Stimulated activated CD4-positive, alpha-beta T cell treated with anti-CD3 and anti-CD28 coated beads, Interleukin-4, amount 100 ng/mL, for 1 hour (primary cell): ENCODE results near the gene PTPRA.

Source experiments
- DNase-seq: peaks from one replicate; pipeline ENCODE4 v3.0.0-alpha.2; 2020

Gene PTPRA

GRCh38 chr20:2851086-2851485 lies 22.2 kb upstream of the PTPRA start:
- DNase-seq: no peak

- DNase-seq: no peak
Measured at GRCh38 chr20:2858591-2858990, 14.7 kb upstream of the PTPRA start.

DNA sequence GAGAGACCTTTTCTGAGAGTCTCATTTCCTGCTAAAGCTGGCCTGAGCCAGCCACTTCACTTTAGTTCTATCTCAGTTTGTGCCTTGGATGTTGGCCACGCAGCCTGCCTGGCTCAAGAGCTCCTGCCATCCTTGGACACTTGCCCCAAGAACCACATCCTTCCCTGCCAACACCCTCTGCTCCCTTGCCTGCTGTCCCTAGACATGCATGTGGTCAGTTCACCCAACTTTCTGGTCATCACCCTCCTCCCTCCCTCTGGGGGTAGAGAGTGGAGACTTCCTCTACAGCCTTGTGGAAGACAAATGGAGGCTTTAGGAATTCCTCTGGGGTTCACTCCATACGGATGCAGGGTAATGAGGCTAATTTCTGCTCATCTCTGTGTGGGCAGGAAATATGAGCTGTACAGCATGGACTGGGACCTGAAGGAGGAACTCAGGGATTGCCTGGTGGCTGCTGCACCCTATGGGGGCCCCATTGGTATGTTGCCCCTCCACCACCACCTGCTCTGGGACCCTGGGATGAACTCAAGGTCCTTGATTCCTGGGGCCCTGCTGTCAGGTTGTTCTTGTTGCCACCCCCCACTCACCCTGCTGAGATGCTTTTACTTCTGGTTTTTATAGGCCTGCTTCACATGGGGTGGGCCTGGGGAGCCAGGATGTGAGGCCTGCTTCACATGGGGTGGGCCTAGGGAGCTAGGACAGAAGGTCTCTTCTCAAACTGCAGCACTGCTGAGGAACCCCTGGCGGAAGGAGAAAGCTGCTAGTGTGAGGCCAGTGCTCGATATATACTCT lies 13.8 kb upstream of the PTPRA start:
- no peak for DNase-seq

DNA sequence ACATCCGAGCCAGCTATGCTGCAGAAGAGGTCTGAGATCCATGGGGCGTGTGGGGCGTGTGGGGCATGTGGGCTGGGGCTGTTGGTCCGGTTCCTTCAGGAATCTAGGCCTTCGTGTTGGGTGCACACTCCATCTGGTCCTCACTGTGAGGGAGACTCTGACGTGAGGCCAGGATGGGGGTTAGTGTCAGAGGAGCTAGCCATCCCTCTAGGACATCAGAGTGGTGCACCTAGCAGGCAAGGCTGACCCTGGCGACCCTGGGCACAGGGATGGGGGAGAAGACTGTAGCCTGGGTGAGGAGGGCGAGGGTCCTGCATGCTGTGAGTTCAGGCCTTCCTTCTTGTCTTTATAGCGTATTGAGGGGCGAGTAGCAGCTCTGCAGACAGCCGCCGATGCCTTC lies 8.7 kb upstream of the PTPRA start:
- DNase-seq: no peak

DNA sequence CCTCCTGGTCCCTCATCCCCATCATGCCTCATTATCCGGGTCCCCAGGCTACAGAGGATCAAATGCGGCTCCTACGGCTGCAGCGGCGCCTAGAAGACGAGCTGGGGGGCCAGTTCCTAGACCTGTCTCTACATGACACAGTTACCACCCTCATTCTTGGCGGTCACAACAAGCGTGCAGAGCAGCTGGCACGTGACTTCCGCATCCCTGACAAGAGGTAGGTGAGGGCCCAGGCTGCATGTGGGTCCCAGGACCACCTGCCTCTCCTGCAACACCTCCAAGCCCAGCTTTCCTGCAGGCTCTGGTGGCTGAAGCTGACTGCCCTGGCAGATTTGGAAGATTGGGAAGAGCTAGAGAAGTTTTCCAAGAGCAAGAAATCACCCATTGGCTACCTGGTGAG lies 8.2 kb upstream of the PTPRA start:
- DNase-seq: no peak

GRCh38 chr20:2865630-2866029 lies 7.7 kb upstream of the PTPRA start:
- DNase-seq: peak; percentile 51

- DNase-seq: no peak
Measured at GRCh38 chr20:2866236-2866635, 7.0 kb upstream of the PTPRA start.

GRCh38 chr20:2867081-2867864 lies 6.0 kb upstream of the PTPRA start:
- DNase-seq: no peak

- DNase-seq: no peak
Measured at GRCh38 chr20:2869381-2869780, 3.9 kb upstream of the PTPRA start.

GRCh38 chr20:2871111-2871465 lies 2.2 kb upstream of the PTPRA start:
- no peak for DNase-seq

DNA sequence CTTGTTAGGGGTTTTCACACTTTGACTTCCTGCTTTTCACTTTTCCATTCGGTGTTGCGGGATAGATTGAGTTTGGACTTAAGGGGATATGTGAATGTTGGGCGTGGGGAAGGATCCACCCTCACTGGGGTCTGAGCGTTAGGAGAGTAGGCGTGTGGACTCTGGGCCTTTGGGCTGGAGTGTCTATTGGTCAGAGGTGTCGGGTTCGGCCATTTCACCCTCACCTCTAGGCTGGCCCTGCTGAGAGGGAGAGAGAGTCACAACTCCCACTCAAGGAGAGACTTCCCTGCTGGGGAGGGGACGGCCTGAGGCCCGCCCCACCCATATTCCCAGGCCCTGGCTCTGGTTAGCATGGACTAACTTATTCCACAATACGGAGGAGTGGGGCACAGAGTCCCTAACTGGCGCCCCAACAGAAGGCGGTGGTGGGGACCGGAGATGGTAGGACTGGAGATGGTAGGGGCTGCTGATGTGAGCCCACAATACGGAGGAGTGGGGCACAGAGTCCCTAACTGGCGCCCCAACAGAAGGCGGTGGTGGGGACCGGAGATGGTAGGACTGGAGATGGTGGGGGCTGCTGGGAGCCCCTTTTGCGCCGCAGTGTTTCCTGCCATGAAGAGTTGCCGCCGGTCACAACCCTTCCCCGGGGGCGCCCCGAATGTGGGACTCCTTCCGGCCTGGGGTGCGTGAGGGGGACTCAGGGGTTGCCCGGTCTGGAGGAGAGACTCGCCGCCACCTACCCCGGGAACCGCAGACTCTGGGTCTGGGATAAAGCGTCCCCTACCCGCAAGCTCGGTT lies 1.4 kb upstream of the PTPRA start:
- DNase-seq: no peak

DNA sequence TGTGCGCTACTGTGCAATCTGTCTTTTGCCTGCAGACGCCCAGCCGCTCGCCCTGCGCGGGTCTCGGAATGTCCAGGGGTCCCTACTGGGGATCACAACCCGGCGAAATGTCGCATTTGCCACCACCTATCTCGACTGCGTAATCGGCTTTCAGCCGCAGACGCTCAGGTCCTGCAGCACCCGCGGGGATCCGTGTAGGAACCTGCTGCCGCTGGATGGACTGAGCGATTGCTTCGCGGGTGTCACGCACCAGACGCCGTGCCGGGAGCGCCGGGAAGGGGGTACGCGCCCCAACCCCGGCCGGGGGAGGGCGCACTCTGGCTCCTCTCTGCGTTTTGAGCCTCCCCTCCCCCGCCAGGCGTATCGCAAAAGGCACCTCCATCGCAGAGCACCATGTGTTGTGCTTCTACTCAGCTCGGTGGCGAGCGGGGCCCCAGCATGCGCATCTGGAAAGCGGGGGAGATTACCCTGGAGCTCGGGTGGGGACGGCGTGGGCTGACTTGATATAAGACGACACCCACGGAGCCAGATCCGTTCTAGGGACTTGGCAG lies 747 bp upstream of the PTPRA start:
- DNase-seq: peak; percentile 81

- peak; percentile 58 for DNase-seq
Measured at GRCh38 chr20:2873747-2874041, 413 bp downstream of the PTPRA start.

DNA sequence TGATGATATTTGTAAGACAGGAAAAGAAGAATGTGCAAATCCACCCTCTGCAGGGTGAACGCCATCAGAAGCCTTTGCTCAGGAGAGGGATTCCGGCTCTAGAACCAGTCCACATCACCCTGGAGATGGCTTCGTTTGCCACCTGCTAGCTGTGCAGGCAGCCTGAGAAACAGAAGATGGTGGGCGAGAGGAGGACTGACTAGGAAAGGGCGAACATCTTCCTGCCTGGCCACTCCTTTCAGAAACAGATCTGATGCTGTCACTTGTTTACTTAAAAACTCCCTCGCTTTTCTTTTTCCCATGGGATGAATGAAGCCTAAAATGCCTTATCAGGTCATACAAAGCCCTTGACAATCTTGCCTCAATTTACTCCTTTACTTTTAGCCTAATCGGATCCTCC lies 1.2 kb downstream of the PTPRA start:
- DNase-seq: no peak

DNA sequence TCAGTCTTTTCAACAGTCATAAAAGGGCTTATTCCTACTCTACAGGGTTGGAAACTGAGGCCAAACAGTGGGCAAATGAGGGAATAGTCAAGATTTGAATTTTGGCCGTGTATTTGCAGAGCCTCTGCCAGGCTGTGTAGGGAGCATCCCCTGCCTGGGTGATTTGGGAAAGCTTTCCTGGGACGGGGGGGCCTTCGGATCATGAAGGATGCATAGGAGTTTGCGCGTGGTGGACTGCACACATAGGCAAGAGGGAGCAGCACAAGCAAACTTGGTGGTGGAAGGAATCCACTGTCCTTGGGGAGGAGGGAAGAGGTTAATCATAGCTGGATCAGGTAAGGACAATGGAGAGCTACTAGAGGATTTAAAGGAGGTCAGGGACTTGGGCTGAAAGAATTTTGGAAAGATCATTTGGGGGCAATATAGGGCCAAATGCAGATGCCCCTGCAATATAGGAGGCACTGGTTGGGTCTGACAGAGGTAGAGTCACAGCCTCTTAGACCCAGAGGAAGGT lies 2.5 kb downstream of the PTPRA start:
- no peak for DNase-seq

DNA sequence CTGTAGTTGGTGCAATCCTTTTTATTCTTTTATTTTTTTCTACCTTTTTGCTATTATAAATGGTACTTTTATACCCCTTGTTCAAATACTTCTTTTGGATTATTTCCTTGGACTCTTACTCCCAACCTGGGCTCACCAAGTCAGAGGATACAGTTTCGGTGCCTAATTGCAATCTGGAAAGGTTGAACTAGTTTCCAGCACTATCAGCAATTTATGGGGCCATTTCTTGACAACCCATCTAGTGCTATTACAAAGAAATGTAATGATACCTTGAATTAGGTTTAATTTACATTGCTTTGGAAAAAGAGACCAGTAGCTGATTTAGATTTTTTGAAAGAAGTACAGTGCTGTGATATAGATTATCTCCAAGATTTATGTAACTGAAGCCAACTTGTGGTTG lies 5.2 kb downstream of the PTPRA start:
- DNase-seq: no peak

DNA sequence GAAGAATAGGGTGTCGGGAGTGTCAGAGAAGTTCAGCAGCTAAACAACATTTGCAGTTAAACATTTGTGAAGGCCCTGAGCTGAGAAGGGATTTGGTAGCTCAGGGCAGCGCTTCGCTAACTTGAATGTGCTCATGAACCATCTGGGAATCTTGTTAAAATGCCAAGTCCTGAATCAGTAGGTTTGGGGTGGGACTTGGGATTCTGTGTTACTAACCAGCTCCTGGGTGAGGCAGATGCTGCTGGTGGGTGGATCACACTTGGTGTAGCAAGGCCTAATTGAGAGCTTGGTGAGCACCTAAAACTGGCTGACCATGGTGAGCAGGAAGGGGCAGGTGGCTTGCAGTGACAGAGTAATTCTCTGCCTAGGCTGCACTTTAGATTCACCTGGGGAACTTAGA lies 5.9 kb downstream of the PTPRA start:
- DNase-seq: no peak

DNA sequence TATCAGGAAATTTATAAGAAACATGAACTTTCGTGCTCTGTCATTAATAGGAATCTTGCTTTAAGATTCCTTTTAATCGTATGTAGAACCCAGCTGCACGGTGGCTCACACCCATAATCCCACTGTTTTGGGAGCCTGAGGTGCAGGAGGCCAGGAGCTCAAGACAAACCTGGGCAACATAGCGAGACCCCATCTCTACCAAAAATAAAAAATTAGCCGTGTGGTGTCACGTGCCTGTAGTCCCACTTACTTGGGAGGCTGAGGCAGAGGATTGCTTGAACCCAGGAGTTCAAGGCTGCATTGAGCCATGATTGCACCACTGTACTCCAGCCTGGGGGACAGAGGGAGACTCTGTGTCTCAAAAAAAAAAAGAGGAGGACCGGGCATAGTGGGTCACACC lies 7.4 kb downstream of the PTPRA start:
- DNase-seq: no peak

DNA sequence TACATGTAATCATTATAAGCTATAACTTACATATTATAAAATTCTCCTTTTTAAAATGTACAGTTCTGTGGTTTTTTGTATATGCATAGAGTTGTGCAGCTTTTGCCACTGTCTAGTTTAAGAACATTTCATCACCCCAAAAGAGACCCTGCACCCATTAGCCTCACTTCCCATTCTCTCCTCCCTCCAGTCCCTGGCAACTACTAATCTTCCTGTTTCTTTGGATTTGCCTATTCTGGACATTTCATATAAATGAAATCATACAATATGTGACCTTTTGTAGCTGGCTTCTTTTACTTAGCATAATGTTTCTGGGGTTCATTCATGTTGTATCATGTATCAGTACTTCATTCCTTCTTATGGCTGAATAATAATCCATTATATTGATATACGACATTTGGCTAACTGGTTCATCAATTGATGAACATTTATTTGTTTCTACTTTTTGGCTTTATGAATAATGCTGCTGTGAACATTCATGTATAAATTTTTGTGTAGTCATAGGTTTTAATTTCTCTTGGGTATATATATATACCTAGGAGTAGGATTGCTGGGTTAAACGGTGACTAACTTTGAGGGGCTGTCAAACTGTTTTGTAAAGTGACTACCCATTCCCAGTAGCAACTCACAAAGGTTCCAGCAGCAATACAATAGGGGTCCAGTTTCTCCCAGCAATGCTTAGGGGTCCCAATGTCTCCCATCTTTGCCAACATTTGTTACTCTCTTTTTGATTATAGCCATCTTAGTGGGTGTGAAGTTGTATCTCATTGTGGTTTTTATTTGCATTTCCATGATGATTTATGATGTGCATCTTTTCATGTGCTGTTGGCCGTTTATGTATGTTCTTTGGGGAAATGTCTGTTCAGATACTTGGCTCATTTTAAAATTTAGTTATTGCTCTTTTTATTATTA lies 10.7 kb downstream of the PTPRA start:
- no peak for DNase-seq

DNA sequence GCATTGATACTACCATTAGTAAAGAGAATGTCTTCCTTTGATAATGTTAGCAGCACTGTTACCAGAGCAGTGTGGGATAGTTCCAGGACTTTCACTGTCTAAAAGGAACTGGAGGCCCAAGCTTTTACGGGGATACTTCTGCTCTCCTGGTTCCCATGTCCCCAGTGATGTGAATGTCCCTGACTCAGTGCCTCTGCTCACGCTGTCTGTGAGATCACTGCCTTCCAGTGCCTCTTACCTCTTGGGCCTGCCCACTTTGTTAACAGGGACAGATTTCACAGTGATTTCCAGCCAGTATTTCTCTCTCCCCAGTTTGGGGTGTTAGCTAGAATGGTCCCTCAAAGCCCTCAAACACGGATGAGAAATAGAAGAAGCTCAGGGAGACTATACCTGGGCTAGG lies 14.4 kb downstream of the PTPRA start:
- DNase-seq: no peak

DNA sequence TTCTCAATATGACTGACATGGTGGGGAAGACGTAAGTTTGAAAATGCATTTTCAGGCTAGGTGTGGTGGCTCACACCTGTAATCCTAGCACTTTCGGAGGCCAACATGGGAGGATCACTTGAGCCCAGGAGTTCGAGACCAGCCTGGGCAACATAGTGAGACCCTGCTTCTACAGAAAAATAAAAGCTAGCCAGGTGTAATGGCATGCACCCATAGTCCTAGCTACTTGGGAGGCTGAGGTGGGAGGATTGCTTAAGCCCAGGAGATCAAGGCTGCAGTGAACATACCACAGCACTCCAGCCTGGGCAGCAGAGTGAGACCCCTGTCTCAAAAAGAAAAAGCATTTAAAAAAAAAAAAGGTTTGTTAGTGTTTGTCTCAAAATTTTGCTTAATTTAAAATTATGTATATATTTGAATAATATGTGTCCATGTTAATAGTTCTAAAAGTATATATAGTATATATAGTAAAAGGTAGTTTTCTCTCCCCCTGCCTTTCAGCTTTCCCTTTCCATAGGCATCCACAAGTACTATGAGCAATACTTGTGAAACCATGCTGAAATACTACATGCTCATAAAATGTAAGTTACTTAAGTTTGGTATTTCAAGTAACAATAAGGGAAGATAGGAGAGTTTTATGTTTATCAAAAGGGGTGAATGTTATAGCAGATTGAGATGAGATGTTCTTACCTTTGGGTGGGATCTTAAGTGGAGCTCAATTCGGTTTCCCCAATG lies 15.1 kb downstream of the PTPRA start:
- DNase-seq: no peak

- DNase-seq: no peak
Measured at GRCh38 chr20:2889209-2889608, 15.9 kb downstream of the PTPRA start.
